LNCaP clone FGC (cell line): ENCODE measurements around the gene MYO16.

Experiments
- DNase-seq: peaks from one replicate; pipeline ENCODE4 v3.0.0-alpha.2; 2011; ENCODE audit warnings: low read depth
- H3K4me3 ChIP-seq: 2 replicates; pipeline ENCODE4 v1.5.1; 2011; ENCODE audit warnings: mild to moderate bottlenecking, low read depth, low read length, control low read depth
- CTCF ChIP-seq: IDR thresholded peaks from 2 replicates; pipeline ENCODE4 v1.5.1; 2012; ENCODE audit warnings: mild to moderate bottlenecking; ENCODE audit not compliant: control insufficient read depth, insufficient read depth; ENCODE audit errors: extremely low read depth

MYO16 gene

GRCh38 chr13:109256866-109257760, 627.7 kb downstream of the MYO16 start:
- H3K4me3 ChIP-seq, result no peak overlapping the region
- no peak for DNase-seq
- no peak for TF ChIP-seq CTCF
